SU-DHL-6 (cell line): ENCODE results near the gene SYTL1.

Experiments
- EZH2phosphoT487 ChIP-seq: fragments of 200-600 bp; sonication (generic), shearing (Covaris generic); conservative IDR thresholded peaks from 2 replicates; pipeline ENCODE4 v1.6.1; 2018; ENCODE audit warnings: mild to moderate bottlenecking, antibody characterized with exemption, low read length, moderate library complexity, mixed read lengths
- TF ChIP-seq, protein P1 (sequence below): fragments of 200-600 bp; sonication (generic); IDR thresholded peaks from one replicate; pipeline ENCODE4 v1.5.1; 2017; ENCODE audit warnings: antibody characterized with exemption, mild to moderate bottlenecking, low read length, moderate library complexity; ENCODE audit not compliant: insufficient read depth, poor library complexity, severe bottlenecking

DNA sequence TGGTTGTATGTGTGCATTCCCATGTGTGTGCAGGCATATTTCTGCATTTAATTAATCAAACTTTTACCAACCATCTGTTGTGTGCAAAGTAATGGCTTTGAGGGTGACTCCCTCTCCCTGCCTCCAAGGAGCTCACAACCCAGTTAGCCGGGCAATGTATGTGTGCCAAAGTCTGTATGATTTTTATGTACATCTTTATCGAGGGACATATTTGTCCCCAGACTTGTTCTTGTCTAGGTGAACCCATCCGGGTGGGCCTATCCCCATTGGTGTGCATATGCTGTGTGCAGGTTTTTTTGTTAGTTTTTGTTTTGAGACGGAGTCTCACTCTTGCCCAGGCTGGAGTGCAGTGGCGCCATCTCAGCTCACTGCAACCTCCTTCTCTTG, 1.8 kb downstream of the SYTL1 start:
- TF ChIP-seq, protein P1, sequence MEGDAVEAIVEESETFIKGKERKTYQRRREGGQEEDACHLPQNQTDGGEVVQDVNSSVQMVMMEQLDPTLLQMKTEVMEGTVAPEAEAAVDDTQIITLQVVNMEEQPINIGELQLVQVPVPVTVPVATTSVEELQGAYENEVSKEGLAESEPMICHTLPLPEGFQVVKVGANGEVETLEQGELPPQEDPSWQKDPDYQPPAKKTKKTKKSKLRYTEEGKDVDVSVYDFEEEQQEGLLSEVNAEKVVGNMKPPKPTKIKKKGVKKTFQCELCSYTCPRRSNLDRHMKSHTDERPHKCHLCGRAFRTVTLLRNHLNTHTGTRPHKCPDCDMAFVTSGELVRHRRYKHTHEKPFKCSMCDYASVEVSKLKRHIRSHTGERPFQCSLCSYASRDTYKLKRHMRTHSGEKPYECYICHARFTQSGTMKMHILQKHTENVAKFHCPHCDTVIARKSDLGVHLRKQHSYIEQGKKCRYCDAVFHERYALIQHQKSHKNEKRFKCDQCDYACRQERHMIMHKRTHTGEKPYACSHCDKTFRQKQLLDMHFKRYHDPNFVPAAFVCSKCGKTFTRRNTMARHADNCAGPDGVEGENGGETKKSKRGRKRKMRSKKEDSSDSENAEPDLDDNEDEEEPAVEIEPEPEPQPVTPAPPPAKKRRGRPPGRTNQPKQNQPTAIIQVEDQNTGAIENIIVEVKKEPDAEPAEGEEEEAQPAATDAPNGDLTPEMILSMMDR, result no peak
- no peak for TF ChIP-seq EZH2phosphoT487
